CD4-positive, alpha-beta memory T cell (primary cell): ENCODE measurements around the gene BHLHE23. TPM values are rescaled to one million over a fixed set of nuclear protein-coding genes. Genes with fewer than 3 reads are reported as not detected.

ENCODE experiments used
- CTCF ChIA-PET: fragments of 350-600 bp; sonication (Branson Sonifier 250); formaldehyde crosslinking; loops from one replicate; lab custom pipeline; 2021; ENCODE audit warnings: inconsistent platforms; ENCODE audit not compliant: partially characterized antibody; lab: Charles Lee
- POLR2A ChIA-PET: fragments of 350-600 bp; sonication (Branson Sonifier 250); formaldehyde crosslinking; loops from one replicate; lab custom pipeline; 2021; ENCODE audit not compliant: partially characterized antibody; lab: Charles Lee
- DNase-seq, 5 donors: peaks; one replicate each; pipeline versions ENCODE4 v3.0.0 to v3.0.0-alpha.2; 2020 to 2022; ENCODE audit warnings: mixed read lengths in 1 of 5
- H3K27ac ChIP-seq: one replicate; pipeline ENCODE4 v1.7.0; 2013; ENCODE audit warnings: low read depth, low read length
- H3K27me3 ChIP-seq: 2 replicates; pipeline ENCODE4 v1.7.0; 2013; ENCODE audit warnings: mild to moderate bottlenecking, low read length, moderate library complexity; ENCODE audit not compliant: insufficient read depth
- H3K36me3 ChIP-seq: 2 replicates; pipeline ENCODE4 v1.7.0; 2013; ENCODE audit warnings: mild to moderate bottlenecking, low read length, moderate library complexity; ENCODE audit not compliant: insufficient read depth
- H3K4me1 ChIP-seq: 2 replicates; pipeline ENCODE4 v1.7.0; 2013; ENCODE audit warnings: mild to moderate bottlenecking, low read length, moderate library complexity; ENCODE audit not compliant: insufficient read depth
- H3K4me3 ChIP-seq, 2 donors: one replicate each; pipeline ENCODE4 v1.7.0; 2013; ENCODE audit warnings: low read length in 2 of 2, mild to moderate bottlenecking in 1 of 2
- H3K9me3 ChIP-seq, 2 donors: one replicate each; pipeline ENCODE4 v1.7.0; 2013; ENCODE audit warnings: low read length in 2 of 2, control low read depth in 1 of 2; ENCODE audit not compliant: control insufficient read depth in 1 of 2
- H3K27ac Mint-ChIP-seq, 7 donors: one replicate each; pipeline ENCODE4 v1.8.0; 2020 to 2021; ENCODE audit warnings: mixed read lengths in 7 of 7, mild to moderate bottlenecking in 6 of 7, inconsistent platforms in 3 of 7, moderate library complexity in 3 of 7
- H3K27me3 Mint-ChIP-seq, 2 donors: one replicate each; pipeline ENCODE4 v1.8.0; 2020 to 2021; ENCODE audit warnings: mixed read lengths in 2 of 2
- H3K36me3 Mint-ChIP-seq, 2 donors: one replicate each; pipeline ENCODE4 v1.8.0; 2020 to 2021; ENCODE audit warnings: mixed read lengths in 2 of 2, inconsistent platforms in 1 of 2, mild to moderate bottlenecking in 1 of 2
- H3K4me1 Mint-ChIP-seq, 4 donors: one replicate each; pipeline ENCODE4 v1.8.0; 2020 to 2021; ENCODE audit warnings: mixed read lengths in 4 of 4, mild to moderate bottlenecking in 1 of 4
- H3K4me3 Mint-ChIP-seq, 8 donors: one replicate each; pipeline ENCODE4 v1.8.0; 2020 to 2021; ENCODE audit warnings: mixed read lengths in 8 of 8, mild to moderate bottlenecking in 7 of 8, moderate library complexity in 6 of 8, inconsistent platforms in 3 of 8
- H3K9me3 Mint-ChIP-seq, 8 donors: one replicate each; pipeline ENCODE4 v1.8.0; 2020 to 2021; ENCODE audit warnings: mixed read lengths in 8 of 8, mild to moderate bottlenecking in 5 of 8, inconsistent platforms in 3 of 8, moderate library complexity in 1 of 8
- intact Hi-C: fragments of 100-400 bp; cut with micrococcal nuclease; formaldehyde crosslinking; loops from one replicate; pipeline ENCODE4 v1.15.1; 2023
- polyA plus RNA-seq, 2 donors: library from polyadenylated mRNA; unstranded; fragments of 300-500 nt; fragmentation: Illumina TruSeq; gene quantifications; one replicate each; pipeline ENCODE4 v1.2.3, GENCODE V29; 2021
- total RNA-seq, 2 experiments: library from RNA; stranded (reverse); gene quantifications; one replicate each; pipeline ENCODE4 v1.2.3, GENCODE V29; 2021

BHLHE23 gene
- total and polyA plus RNA-seq, 4 experiments from 2014 or later, result not detected

- peak in 1 of 5 donors; percentile 21 for DNase-seq
- Mint-ChIP-seq H3K27me3 (no peaks in the 10 kb centered on the region), H3K27ac (no peak overlapping the region), H3K36me3 (peaks cover 0 to 3% of the 10 kb centered on the region in 2 donors), H3K4me1 (peaks cover 7 to 24% (median 15%) of the 10 kb centered on the region in 4 donors), H3K4me3 (no peak overlapping the region), H3K9me3 (no peaks in the 10 kb centered on the region)
- H3K4me1 ChIP-seq, result peaks cover 21% of the 10 kb centered on the region
- H3K27me3 ChIP-seq, result no peaks in the 10 kb centered on the region
- no peaks in the 10 kb centered on the region for H3K36me3 ChIP-seq
- intact Hi-C loops, result loop anchor here (10.0 kb wide), 1 partner anchor 47 kb away; the partner anchor contains the start of gene BHLHE23
- no peak overlapping the region for H3K27ac ChIP-seq
- POLR2A ChIA-PET, result no interaction called here
- no peak overlapping the region for H3K4me3 ChIP-seq
- no peaks in the 10 kb centered on the region for H3K9me3 ChIP-seq
- CTCF ChIA-PET, result no interaction called here
Measured at GRCh38 chr20:62957136-62958117, 49.3 kb downstream of the BHLHE23 start.

- H3K9me3 Mint-ChIP-seq, result no peaks in the 10 kb centered on the region
- ChIA-PET POLR2A (no interaction called here), CTCF (interaction anchor here (3.7 kb wide), 1 partner anchor 48 kb away, joined by 21 read pairs; no protein-coding TSS in a partner anchor)
- Histone ChIP-seq H3K27me3 (no peaks in the 10 kb centered on the region), H3K36me3 (no peaks in the 10 kb centered on the region), H3K27ac (no peak overlapping the region), H3K9me3 (no peaks in the 10 kb centered on the region), H3K4me3 (no peak overlapping the region), H3K4me1 (peaks cover 28% of the 10 kb centered on the region)
- no peaks in the 10 kb centered on the region for H3K27me3 Mint-ChIP-seq
- peaks cover 0 to 3% of the 10 kb centered on the region in 2 donors for H3K36me3 Mint-ChIP-seq
- intact Hi-C loops, result loop anchor here (10.0 kb wide), 1 partner anchor 48 kb away; the partner anchor contains the start of gene BHLHE23
- H3K4me1 Mint-ChIP-seq, result peaks cover 9 to 29% (median 15%) of the 10 kb centered on the region in 4 donors
- DNase-seq, result peak in 1 of 5 donors; percentile 25
- peak overlapping the region in 1 of 8 donors; percentile 25 for H3K4me3 Mint-ChIP-seq
- peak overlapping the region in 1 of 7 donors; percentile 27 for H3K27ac Mint-ChIP-seq
Measured at GRCh38 chr20:62956387-62957135, 50.2 kb downstream of the BHLHE23 start.

Other genes with a start within 250 kb of the BHLHE23 start
- 10 to 100 TPM in 1 of 2 experiments, 1 to 10 TPM in 1; 9.7 to 11.0 TPM for gene MRGBP, start 210.5 kb downstream of the BHLHE23 start, total RNA-seq
- gene MRGBP, start 210.5 kb downstream of the BHLHE23 start, polyA plus RNA-seq, result 10 to 100 TPM in 1 of 2 donors, 1 to 10 TPM in 1; 6.8 to 10.9 TPM
- gene OGFR, start 202.1 kb downstream of the BHLHE23 start, total RNA-seq, result 10 to 100 TPM; 73.6 to 75.9 TPM
- 10 to 100 TPM; 13.8 to 65.3 TPM for gene OGFR, start 202.1 kb downstream of the BHLHE23 start, polyA plus RNA-seq
- not detected for gene COL9A3, start 189.9 kb downstream of the BHLHE23 start, total RNA-seq
- under 1 TPM in 1 of 2 donors, not detected in 1; 0.41 TPM for gene COL9A3, start 189.9 kb downstream of the BHLHE23 start, polyA plus RNA-seq
- 10 to 100 TPM in 1 of 2 experiments, 1 to 10 TPM in 1; 9.9 to 10.3 TPM for gene TCFL5, start 145.1 kb downstream of the BHLHE23 start, total RNA-seq
- gene TCFL5, start 145.1 kb downstream of the BHLHE23 start, polyA plus RNA-seq, result 1 to 10 TPM in 1 of 2 donors, under 1 TPM in 1; 0.52 to 2.5 TPM
- 100 to 1,000 TPM; 127 to 129 TPM for gene DIDO1, start 80.5 kb downstream of the BHLHE23 start, total RNA-seq
- gene DIDO1, start 80.5 kb downstream of the BHLHE23 start, polyA plus RNA-seq, result 10 to 100 TPM; 24.7 to 39.7 TPM
- gene GID8, start 68.8 kb downstream of the BHLHE23 start, total RNA-seq, result 10 to 100 TPM; 44.4 to 47.8 TPM
- 10 to 100 TPM; 11.2 to 19.1 TPM for gene GID8, start 68.8 kb downstream of the BHLHE23 start, polyA plus RNA-seq
- 1 to 10 TPM; 2.1 to 2.4 TPM for gene SLC17A9, start 54.3 kb downstream of the BHLHE23 start, total RNA-seq
- gene SLC17A9, start 54.3 kb downstream of the BHLHE23 start, polyA plus RNA-seq, result under 1 TPM in 1 of 2 donors, not detected in 1; 0.13 TPM
- 10 to 100 TPM; 47.7 to 48.1 TPM for gene YTHDF1, start 209.2 kb upstream of the BHLHE23 start, total RNA-seq
- 10 to 100 TPM; 21.1 to 43.2 TPM for gene YTHDF1, start 209.2 kb upstream of the BHLHE23 start, polyA plus RNA-seq
- not detected for gene BIRC7, start 228.9 kb upstream of the BHLHE23 start, total RNA-seq
- gene BIRC7, start 228.9 kb upstream of the BHLHE23 start, polyA plus RNA-seq, result not detected
- gene NKAIN4, start 247.5 kb upstream of the BHLHE23 start, total RNA-seq, result not detected
- gene NKAIN4, start 247.5 kb upstream of the BHLHE23 start, polyA plus RNA-seq, result not detected